ENCODE data around the gene CFAP126.
"Not testable (repeated sequence)": the region's sequence is repeated elsewhere in the genome, so short reads cannot be mapped to it uniquely, and the experiment has no call there.

Gene CFAP126

GRCh38 chr1:161388639-161389038, 21.0 kb upstream of the CFAP126 start:
- no peak for DNase-seq (ENCODE audit: low read depth, low spot score)
- H3K4me3 ChIP-seq (ENCODE audit: low read length) = no peak overlapping the region

- no peak overlapping the region for H3K4me3 ChIP-seq (ENCODE audit: low read length)
- DNase-seq (ENCODE audit: low read depth, low spot score) = peak; percentile 66
These were observed 14.7 kb upstream of the CFAP126 start for GRCh38 chr1:161382214-161383019.

GRCh38 chr1:161381707-161382106, 14.0 kb upstream of the CFAP126 start:
- DNase-seq (ENCODE audit: low read depth, low spot score) = no peak
- no peak overlapping the region for H3K4me3 ChIP-seq (ENCODE audit: low read length)

GRCh38 chr1:161379071-161379470, 11.4 kb upstream of the CFAP126 start:
- DNase-seq (ENCODE audit: low read depth, low spot score) = no peak
- no peak overlapping the region for H3K4me3 ChIP-seq (ENCODE audit: low read length)

GRCh38 chr1:161378014-161378413, 10.3 kb upstream of the CFAP126 start:
- H3K4me3 ChIP-seq (ENCODE audit: low read length) = no peak overlapping the region
- DNase-seq (ENCODE audit: low read depth, low spot score) = no peak

- H3K4me3 ChIP-seq (ENCODE audit: low read length) = no peak overlapping the region
- no peak for DNase-seq (ENCODE audit: low read depth, low spot score)
These were observed 6.7 kb upstream of the CFAP126 start for GRCh38 chr1:161374373-161374772.

- no peak for DNase-seq (ENCODE audit: low read depth, low spot score)
- H3K4me3 ChIP-seq (ENCODE audit: low read length) = no peak overlapping the region
These were observed 5.8 kb upstream of the CFAP126 start for GRCh38 chr1:161373442-161373841.

- H3K4me3 ChIP-seq (ENCODE audit: low read length) = no peak overlapping the region
- no peak for DNase-seq (ENCODE audit: low read depth, low spot score)
These were observed 2.5 kb downstream of the CFAP126 start for GRCh38 chr1:161365207-161365606.

- DNase-seq (ENCODE audit: low read depth, low spot score) = no peak
- no peak overlapping the region for H3K4me3 ChIP-seq (ENCODE audit: low read length)
These were observed 3.3 kb downstream of the CFAP126 start for GRCh38 chr1:161364332-161364731.

GRCh38 chr1:161359291-161359690, 8.4 kb downstream of the CFAP126 start:
- H3K4me3 ChIP-seq (ENCODE audit: low read length) = no peak overlapping the region
- no peak for DNase-seq (ENCODE audit: low read depth, low spot score)

- no peak for DNase-seq (ENCODE audit: low read depth, low spot score)
- H3K4me3 ChIP-seq (ENCODE audit: low read length) = no peak overlapping the region
These were observed 10.6 kb downstream of the CFAP126 start for GRCh38 chr1:161357073-161357472.

- DNase-seq (ENCODE audit: low read depth, low spot score) = no peak
- no peak overlapping the region for H3K4me3 ChIP-seq (ENCODE audit: low read length)
These were observed 16.2 kb downstream of the CFAP126 start for GRCh38 chr1:161351482-161351881.

- H3K4me3 ChIP-seq (ENCODE audit: low read length) = no peak overlapping the region
- no peak for DNase-seq (ENCODE audit: low read depth, low spot score)
These were observed 17.0 kb downstream of the CFAP126 start for GRCh38 chr1:161350671-161351070.

GRCh38 chr1:161342821-161343220, 24.9 kb downstream of the CFAP126 start:
- DNase-seq (ENCODE audit: low read depth, low spot score) = no peak
- no peak overlapping the region for H3K4me3 ChIP-seq (ENCODE audit: low read length)

- DNase-seq (ENCODE audit: low read depth, low spot score) = no peak
- no peak overlapping the region for H3K4me3 ChIP-seq (ENCODE audit: low read length)
These were observed 25.5 kb downstream of the CFAP126 start for GRCh38 chr1:161342177-161342576.

GRCh38 chr1:161335796-161336195, 31.9 kb downstream of the CFAP126 start:
- no peak overlapping the region for H3K4me3 ChIP-seq (ENCODE audit: low read length)
- no peak for DNase-seq (ENCODE audit: low read depth, low spot score)

GRCh38 chr1:161333166-161333565, 34.5 kb downstream of the CFAP126 start:
- DNase-seq (ENCODE audit: low read depth, low spot score) = no peak
- no peak overlapping the region for H3K4me3 ChIP-seq (ENCODE audit: low read length)

- DNase-seq (ENCODE audit: low read depth, low spot score) = no peak
These were observed 37.3 kb downstream of the CFAP126 start for GRCh38 chr1:161330346-161330745.

GRCh38 chr1:161324020-161324419, 43.7 kb downstream of the CFAP126 start:
- H3K4me3 ChIP-seq (ENCODE audit: low read length) = no peak overlapping the region

More at GRCh38 chr1:161330346-161330745, 37.3 kb downstream of the CFAP126 start:
- no peak overlapping the region for H3K4me3 ChIP-seq (ENCODE audit: low read length)

GRCh38 chr1:161315841-161316674, 51.6 kb downstream of the CFAP126 start:
- not testable (repeated sequence) for H3K4me3 ChIP-seq (ENCODE audit: low read length); DNase-seq (ENCODE audit: low read depth, low spot score)

More at GRCh38 chr1:161324020-161324419, 43.7 kb downstream of the CFAP126 start:
- DNase-seq (ENCODE audit: low read depth, low spot score) = peak; percentile 37

All from Jurkat, Clone E6-1 (cell line).